Right forelimb (tissue), 1 donor: ENCODE data around the gene MYOCOS.
"Not testable (repeated sequence)": the region's sequence is repeated elsewhere in the genome, so short reads cannot be mapped to it uniquely, and the experiment has no call there.

Experiments
- DNase-seq: peaks from one replicate; pipeline ENCODE4 v3.0.0-alpha.2; 2018

Gene MYOCOS

GRCh38 chr1:171627020-171627419 is 5.0 kb downstream of the MYOCOS start:
- no peak for DNase-seq

GRCh38 chr1:171628225-171628624 is 6.2 kb downstream of the MYOCOS start:
- DNase-seq: no peak

- no peak for DNase-seq
Observed at GRCh38 chr1:171635661-171636060, 13.6 kb downstream of the MYOCOS start.

- no peak for DNase-seq
Observed at GRCh38 chr1:171636141-171636540, 14.1 kb downstream of the MYOCOS start.

- no peak for DNase-seq
Observed at GRCh38 chr1:171637928-171638576, 16.0 kb downstream of the MYOCOS start.

- no peak for DNase-seq
Observed at GRCh38 chr1:171640225-171640624, 18.2 kb downstream of the MYOCOS start.

- no peak for DNase-seq
Observed at GRCh38 chr1:171641076-171641864, 19.2 kb downstream of the MYOCOS start.

- DNase-seq: no peak
Observed at GRCh38 chr1:171642197-171642596, 20.2 kb downstream of the MYOCOS start.

GRCh38 chr1:171643156-171643555 is 21.1 kb downstream of the MYOCOS start:
- DNase-seq: no peak

GRCh38 chr1:171644805-171645483 is 22.9 kb downstream of the MYOCOS start:
- DNase-seq: peak; percentile 83

- DNase-seq: peak; percentile 80
Observed at GRCh38 chr1:171645553-171646248, 23.7 kb downstream of the MYOCOS start.

GRCh38 chr1:171646249-171646560 is 24.2 kb downstream of the MYOCOS start:
- no peak for DNase-seq

- DNase-seq: no peak
Observed at GRCh38 chr1:171652234-171652822, 30.3 kb downstream of the MYOCOS start, which contains the start of gene MYOC. TSS of gene MYOC (minus strand) at chr1:171652688. CDS start at chr1:171652611, 77 bp downstream.

- DNase-seq: no peak
Observed at GRCh38 chr1:171653796-171654195, 31.8 kb downstream of the MYOCOS start.

GRCh38 chr1:171654201-171654941 is 32.3 kb downstream of the MYOCOS start:
- peak; percentile 50 for DNase-seq

GRCh38 chr1:171654942-171655745 is 33.1 kb downstream of the MYOCOS start:
- DNase-seq: peak; percentile 89

GRCh38 chr1:171655746-171656116 is 33.7 kb downstream of the MYOCOS start:
- DNase-seq: no peak

- DNase-seq: not testable (repeated sequence)
Observed at GRCh38 chr1:171656206-171656605, 34.2 kb downstream of the MYOCOS start.

GRCh38 chr1:171661076-171661650 is 39.1 kb downstream of the MYOCOS start:
- DNase-seq: no peak

GRCh38 chr1:171663036-171663853 is 41.2 kb downstream of the MYOCOS start:
- no peak for DNase-seq
